Dedifferentiated amniotic fluid mesenchymal stem cell (primary cell): ENCODE results near the gene SPARC.

Experiments
- DNase-seq: peaks from one replicate; pipeline ENCODE4 v3.0.0-alpha.2; 2016; ENCODE audit errors: extremely low spot score

Gene SPARC

GRCh38 chr5:151679421-151680155, 7.1 kb downstream of the SPARC start:
- no peak for DNase-seq

GRCh38 chr5:151678713-151679112, 8.0 kb downstream of the SPARC start:
- no peak for DNase-seq

- DNase-seq: no peak
Measured at GRCh38 chr5:151677776-151678545, 8.8 kb downstream of the SPARC start.

GRCh38 chr5:151676719-151677118, 10.0 kb downstream of the SPARC start:
- no peak for DNase-seq

- DNase-seq: no peak
Measured at GRCh38 chr5:151676314-151676712, 10.4 kb downstream of the SPARC start.

- DNase-seq: no peak
Measured at GRCh38 chr5:151675611-151676313, 11.0 kb downstream of the SPARC start.

GRCh38 chr5:151674626-151675610, 11.8 kb downstream of the SPARC start:
- DNase-seq: no peak

GRCh38 chr5:151673421-151673820, 13.3 kb downstream of the SPARC start:
- no peak for DNase-seq

- no peak for DNase-seq
Measured at GRCh38 chr5:151672516-151672915, 14.2 kb downstream of the SPARC start.

GRCh38 chr5:151671950-151672349, 14.8 kb downstream of the SPARC start:
- no peak for DNase-seq

GRCh38 chr5:151670953-151671636, 15.6 kb downstream of the SPARC start:
- no peak for DNase-seq

- no peak for DNase-seq
Measured at GRCh38 chr5:151670083-151670686, 16.5 kb downstream of the SPARC start.

GRCh38 chr5:151667083-151667482, 19.6 kb downstream of the SPARC start:
- DNase-seq: no peak

- no peak for DNase-seq
Measured at GRCh38 chr5:151665613-151666012, 21.1 kb downstream of the SPARC start.

GRCh38 chr5:151664694-151665585, 21.8 kb downstream of the SPARC start:
- DNase-seq: no peak

GRCh38 chr5:151663617-151664293, 23.0 kb downstream of the SPARC start:
- no peak for DNase-seq

- DNase-seq: no peak
Measured at GRCh38 chr5:151662805-151663204, 23.9 kb downstream of the SPARC start.

GRCh38 chr5:151661968-151662732, 24.6 kb downstream of the SPARC start:
- no peak for DNase-seq
